Activated gamma-delta T cell treated with Interleukin-2 at 50 U/mL for 16 hours (primary cell): Measurements from ENCODE around the gene RRAGD.

Source experiments
- DNase-seq: peaks from one replicate; pipeline ENCODE4 v3.0.0-alpha.2; 2020

The RRAGD gene

DNA sequence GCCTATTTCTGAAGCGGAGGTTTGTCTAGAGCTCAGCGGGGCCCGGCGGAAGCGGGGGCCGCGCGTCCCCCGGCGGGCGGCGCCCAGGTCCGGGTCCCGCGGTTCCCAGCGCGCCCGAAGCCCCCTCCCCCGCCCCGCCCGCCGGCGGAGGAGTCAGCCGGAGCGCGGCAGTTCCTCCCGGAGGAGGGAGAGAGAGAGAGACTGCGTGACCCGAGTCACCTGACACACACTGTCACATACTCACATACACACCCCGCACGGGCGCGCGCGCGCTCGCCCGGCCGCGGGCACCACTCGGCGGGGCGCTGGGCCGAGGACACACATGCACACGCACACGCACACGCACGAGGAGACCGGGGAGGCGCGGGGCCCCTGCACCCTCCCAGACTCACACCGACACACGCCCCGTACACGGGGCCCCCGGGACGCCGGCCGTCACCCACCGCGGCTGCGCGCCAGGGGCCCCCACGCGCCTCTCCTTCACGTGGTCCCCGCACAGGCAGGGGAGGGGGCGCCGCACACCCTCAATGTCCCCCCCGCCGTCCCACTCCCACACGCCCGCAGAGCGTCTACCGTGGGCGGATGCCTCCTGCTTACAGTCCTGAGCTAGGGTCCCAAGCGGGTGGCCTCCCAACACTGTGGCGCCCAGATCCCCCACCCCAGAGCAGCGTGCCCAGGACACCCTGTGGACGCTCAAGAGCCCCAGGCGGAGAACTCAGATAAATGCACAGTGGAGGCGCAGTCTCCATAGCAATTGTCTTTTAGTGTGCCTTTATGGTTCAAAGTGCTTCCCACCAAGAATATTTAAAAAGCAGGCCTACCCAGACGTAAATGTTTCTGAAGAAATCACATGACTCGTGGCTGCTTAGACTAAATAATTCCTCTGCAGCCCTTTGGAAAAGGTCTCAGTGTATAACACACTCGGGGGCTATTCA is at the start of gene RRAGD:
Gene RRAGD (minus strand): TSS at position 203 of the 935 bp plus-strand sequence. CDS start 280 bp downstream, outside the sequence.
- peak; percentile 16 for DNase-seq

GRCh38 chr6:89460713-89461112 is 48.6 kb upstream of the RRAGD start:
- no peak for DNase-seq

DNA sequence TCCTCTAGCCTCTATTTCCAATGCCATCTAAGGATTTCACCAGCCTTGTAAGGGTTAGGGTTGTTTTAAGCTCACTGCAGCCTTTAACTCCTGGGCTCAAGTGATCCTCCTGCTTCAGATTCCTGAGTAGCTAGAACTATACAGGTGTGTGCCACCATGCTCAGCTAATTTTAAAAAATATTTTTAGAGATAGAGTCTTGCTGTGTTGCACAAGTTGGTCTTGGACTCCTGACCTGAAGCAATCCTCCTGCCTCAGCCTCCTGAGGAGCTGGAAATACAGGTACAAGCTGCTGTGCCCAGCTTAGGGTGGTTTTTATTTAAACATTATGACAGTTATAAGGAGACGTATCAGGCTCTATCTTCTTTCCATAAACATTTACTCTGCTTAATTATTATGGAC is 47.4 kb upstream of the RRAGD start:
- DNase-seq, result no peak

DNA sequence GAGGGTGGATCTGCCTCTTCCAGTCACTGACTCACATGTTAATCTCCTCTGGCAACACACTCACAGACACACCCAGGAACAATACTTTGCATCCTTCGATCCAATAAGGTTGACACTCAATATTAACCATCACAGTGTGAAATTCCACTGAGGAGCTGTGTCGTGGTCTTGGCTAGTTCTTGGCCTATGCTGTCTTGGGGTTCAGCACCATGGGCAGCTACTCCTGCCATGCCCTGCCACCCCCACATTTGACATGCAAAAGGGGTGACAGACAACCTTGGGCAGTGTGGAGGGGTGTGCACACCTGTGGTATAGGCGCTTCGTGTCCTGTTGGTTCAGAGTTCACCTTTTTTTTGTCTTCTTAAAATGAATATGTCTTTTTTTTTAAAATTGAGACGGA is 46.6 kb upstream of the RRAGD start:
- DNase-seq, result no peak

DNA sequence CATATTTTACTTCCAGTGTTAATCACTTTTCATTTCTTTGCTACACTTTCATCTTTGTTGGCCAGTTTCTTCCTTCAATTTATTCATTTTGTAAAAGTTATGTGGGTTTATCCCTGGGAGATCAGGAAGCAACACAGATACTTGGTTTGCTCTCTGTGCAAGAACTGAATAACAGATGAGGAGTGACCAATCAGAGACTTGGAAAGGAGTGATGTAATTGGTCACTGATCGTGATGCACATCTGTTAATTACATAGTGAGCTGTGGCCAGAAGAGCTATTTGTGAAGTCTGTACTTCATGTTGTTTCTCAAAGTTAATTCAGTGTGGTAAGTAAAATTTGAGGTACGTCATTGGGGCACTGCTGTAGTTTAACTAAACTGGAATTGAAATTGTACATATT is 42.2 kb upstream of the RRAGD start:
- no peak for DNase-seq

- DNase-seq, result no peak
Observed at GRCh38 chr6:89452281-89452680, 40.2 kb upstream of the RRAGD start.

- no peak for DNase-seq
Observed at GRCh38 chr6:89449193-89449592, 37.1 kb upstream of the RRAGD start.

GRCh38 chr6:89443658-89444057 is 31.6 kb upstream of the RRAGD start:
- no peak for DNase-seq

DNA sequence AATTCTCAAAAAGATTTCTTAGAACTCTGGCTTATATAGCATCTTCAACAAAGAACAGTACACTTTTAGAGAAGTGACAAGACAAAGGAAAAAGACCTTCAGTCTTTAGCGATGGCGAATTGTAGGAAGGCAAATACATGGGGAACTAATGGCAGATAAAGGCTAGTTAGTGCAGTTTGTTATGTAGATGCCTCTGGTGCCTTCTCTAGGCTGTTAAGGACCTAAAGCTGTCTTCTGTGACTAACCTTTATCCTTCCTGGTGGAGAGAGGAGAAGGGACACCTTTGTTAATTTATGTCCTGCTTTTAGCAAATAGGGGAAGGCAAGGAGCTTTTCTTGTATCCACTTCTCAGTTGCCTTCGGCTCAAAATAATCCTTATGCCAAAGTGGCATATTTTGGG is 28.1 kb upstream of the RRAGD start:
- no peak for DNase-seq

GRCh38 chr6:89439014-89439413 is 26.9 kb upstream of the RRAGD start:
- no peak for DNase-seq

DNA sequence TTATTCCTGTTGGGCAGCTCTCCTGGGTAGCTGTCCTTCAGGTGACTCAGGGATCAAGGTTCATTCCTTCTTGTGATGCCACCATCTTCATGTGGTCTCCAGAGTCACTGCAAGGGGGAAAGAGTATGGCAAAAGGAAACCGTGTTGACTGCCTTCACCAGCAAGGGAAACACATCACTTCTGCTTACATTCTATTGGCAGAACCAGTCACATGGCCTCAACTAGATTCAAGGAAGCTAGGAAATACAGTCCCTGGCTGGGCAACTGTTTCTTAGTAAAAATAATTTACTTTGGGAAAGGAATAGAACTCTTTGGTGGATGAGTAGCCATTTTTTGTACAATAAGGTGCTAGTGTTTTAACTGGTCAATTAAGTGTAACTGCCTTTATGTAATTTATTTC is 26.2 kb upstream of the RRAGD start:
- no peak for DNase-seq

DNA sequence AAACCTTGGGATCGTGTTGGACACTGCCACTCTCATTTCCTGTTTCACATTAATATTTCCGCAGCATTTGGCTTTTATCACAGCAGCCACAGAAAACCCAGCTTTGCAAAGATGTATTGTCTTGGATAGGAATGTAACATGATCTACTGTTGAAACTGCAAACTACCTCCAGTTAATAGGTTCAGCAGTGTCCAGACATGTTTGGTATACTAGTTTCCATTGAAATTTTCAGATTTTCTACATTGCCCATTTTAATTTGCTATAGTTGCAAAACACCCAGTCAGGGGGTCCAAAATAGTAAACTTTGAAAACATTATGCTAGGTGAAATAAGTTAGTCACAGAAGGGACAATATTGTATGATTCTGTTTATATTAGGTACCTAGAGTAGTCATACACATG is 24.2 kb upstream of the RRAGD start:
- DNase-seq, result no peak

DNA sequence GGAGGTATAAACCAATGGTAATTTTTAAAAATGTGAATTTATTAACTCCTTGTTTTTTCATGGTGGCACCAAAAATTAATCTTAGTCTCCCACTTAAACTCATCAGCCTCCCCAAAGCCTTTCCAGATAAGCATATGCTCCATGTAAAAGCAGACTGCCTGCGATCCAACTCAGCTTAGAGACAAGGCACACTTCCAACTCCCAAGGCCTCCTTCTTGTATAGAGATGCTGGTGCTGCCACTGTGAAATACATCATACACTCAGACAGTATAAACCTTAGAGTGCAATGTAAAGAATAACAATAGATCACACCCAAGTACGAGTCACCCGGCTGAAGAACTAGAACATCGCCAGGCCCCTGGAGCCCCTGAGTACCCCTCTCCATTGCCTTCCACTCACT is 22.9 kb upstream of the RRAGD start:
- DNase-seq, result no peak

GRCh38 chr6:89434150-89434499 is 22.1 kb upstream of the RRAGD start:
- DNase-seq, result no peak

DNA sequence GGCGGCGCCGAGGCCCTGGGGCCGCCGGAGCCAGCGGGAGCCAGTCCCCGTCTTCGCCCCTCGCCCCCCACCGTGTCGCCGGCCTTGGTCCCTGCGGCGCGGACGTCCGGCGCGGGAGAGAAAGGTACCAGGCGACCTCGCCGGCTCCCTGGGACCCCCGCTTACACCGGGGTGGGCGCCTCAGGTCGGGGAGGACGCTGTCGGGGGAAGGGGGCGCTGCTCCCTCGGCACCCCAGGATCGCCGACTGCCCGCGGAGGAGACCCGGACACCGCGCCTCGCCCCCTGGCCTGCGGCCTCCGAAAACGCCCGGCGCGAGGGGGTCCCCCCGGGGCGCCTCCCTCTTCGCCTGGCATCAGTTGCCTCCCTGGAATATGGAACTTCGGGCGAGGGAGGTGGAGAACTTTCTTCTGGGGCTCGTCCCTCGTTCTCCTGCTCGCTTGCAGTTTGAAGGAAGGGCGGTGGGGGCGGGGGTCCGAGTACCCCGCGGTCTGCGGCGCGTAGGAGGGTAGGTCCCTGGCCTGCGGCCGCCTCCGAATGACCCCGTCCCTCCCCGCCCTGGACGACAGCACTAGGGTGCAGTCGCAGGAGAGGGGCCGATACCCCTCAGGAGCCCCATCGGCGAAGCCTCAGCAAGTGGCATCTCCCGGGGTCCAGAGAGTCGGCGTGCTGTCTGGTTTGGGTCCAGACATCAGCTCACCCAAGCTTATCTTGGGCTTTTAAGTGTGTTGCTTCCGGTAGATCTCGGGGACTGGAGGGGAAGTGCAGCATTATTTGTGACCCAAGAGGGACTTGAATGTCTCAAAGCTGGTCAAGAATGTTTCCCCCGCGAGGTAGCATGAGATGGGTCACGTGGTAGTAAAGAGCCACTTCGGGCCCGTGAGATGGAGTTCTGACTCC is 21.4 kb upstream of the RRAGD start:
- peak; percentile 23 for DNase-seq

DNA sequence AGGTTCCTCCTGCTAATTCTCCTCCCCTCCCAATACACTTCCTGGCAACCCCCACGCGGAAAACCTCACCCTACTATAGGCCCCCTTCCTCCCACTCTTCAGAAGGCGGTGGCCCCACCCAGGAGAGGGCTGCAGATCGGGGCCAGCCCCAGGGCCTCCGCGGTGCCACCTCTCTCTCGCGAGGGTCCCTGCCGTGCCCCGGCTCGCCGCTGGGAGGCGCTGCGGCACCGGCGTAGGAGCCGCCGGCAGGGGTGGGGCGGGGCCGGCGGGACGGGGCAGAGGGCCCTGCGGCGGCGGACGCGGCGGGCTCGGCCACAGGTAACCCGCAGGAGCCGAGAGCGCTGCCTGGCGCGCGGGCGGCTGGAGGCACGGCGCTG is 20.8 kb upstream of the RRAGD start, which contains the start of gene ANKRD6:
Gene ANKRD6 (plus strand): TSS at position 278 of the 377 bp plus-strand sequence. CDS start 133,825 bp downstream, outside the sequence.
- DNase-seq, result peak; percentile 83

DNA sequence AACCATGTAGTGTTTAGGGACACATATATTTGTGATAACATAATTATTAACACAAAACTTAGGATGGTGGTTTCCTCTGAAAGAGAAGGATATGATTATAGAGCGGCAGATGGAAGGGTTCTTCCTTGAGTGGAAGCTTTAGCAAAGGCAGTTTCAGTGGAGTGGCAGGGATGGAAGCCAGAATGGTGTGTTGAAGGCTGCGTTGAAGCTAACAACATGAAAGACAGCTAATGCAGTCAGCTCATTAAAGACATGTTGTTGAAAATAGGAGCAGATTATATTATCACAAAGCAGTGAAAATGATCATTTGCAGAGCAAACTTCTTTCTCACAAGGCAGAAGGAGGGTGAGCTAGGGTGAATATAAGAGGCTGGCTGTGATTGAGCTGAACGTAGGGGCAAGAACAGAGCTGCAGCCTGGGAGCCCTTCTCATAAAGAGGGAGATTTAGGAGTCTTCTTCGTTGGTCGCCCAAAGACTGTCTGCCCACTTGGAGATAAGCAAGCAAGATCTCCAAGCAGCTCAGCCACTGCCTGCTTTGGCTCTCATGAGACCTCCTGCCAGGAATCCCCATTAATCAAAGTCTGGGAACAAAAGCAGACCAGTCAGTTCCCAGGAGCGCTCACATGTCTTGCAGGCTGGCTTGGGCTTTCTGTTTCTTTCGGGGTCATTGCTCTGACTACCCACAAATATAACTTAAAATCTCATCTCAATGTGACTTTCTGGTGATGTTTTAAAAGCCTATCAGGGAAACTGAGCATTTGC is 18.3 kb upstream of the RRAGD start:
- no peak for DNase-seq

DNA sequence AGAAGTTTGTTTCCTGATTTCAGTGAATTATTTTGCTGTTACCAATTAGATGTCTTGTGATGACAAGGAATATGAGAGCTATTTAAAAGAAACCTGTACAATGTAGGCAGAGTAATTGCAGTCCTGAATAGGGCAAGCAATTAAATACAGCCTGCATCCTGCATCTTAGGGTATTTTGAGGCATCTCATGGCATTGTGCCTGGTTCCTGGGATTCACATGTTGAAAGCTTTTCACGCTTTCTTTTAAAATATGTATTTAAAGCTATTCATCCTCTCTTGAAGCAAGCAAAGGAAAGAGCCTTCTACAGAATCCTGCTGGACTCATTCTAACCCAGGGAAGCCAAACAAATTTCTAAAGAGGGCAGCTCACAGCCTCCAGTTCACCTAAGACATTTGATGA is 4.7 kb upstream of the RRAGD start:
- no peak for DNase-seq

GRCh38 chr6:89415185-89415584 is 3.1 kb upstream of the RRAGD start:
- no peak for DNase-seq

GRCh38 chr6:89414215-89414614 is 2.1 kb upstream of the RRAGD start:
- no peak for DNase-seq

DNA sequence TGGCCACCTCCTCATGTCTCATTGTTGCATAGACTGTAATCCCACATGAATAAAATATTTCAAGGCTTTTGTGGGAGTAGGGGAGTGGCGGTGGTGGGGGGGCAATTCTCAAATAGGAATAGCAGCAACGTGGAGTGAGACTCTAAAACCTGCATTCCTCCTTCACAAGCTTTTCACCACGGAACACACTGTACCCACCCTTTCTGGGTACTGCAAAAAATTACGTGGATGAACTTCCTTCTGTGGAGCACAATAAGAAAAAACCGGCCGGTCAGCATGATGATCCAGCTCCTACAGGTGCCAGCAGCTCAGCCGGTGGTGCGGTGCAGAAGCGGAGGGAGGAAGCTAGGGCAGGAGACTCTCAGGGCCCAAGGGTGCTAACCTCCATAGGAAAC is 930 bp upstream of the RRAGD start:
- DNase-seq, result no peak

GRCh38 chr6:89411145-89412070 is 665 bp downstream of the RRAGD start:
- DNase-seq, result no peak
